Kidney tubule cell (primary cell): ENCODE measurements around the gene WDR76.
A peak's percentile ranks its signal among the peaks of the same experiment; 100 is the strongest.

Experiments
- DNase-seq: peaks from one replicate; pipeline ENCODE4 v3.0.0-alpha.2; 2018; ENCODE audit warnings: low spot score

The WDR76 gene

GRCh38 chr15:43878446-43878845 lies 51.6 kb downstream of the WDR76 start:
- DNase-seq, result no peak

- no peak for DNase-seq
These were observed 52.9 kb downstream of the WDR76 start for GRCh38 chr15:43879386-43880355.

GRCh38 chr15:43880406-43881194 lies 53.8 kb downstream of the WDR76 start:
- DNase-seq, result peak; percentile 12

- DNase-seq, result no peak
These were observed 54.4 kb downstream of the WDR76 start for GRCh38 chr15:43881245-43881644.

- no peak for DNase-seq
These were observed 55.1 kb downstream of the WDR76 start for GRCh38 chr15:43881944-43882343.

- no peak for DNase-seq
These were observed 56.8 kb downstream of the WDR76 start for GRCh38 chr15:43883571-43883970.

GRCh38 chr15:43886558-43886957 lies 59.8 kb downstream of the WDR76 start:
- DNase-seq, result no peak

- DNase-seq, result no peak
These were observed 61.1 kb downstream of the WDR76 start for GRCh38 chr15:43887901-43888300.

- no peak for DNase-seq
These were observed 62.2 kb downstream of the WDR76 start for GRCh38 chr15:43889042-43889441.

- no peak for DNase-seq
These were observed 67.2 kb downstream of the WDR76 start for GRCh38 chr15:43893956-43894355.

GRCh38 chr15:43895586-43895985 lies 68.8 kb downstream of the WDR76 start:
- no peak for DNase-seq

GRCh38 chr15:43896543-43896942 lies 69.7 kb downstream of the WDR76 start:
- DNase-seq, result no peak

- DNase-seq, result no peak
These were observed 72.1 kb downstream of the WDR76 start for GRCh38 chr15:43898891-43899290.

- no peak for DNase-seq
These were observed 73.1 kb downstream of the WDR76 start for GRCh38 chr15:43899928-43900327.

GRCh38 chr15:43900996-43901395 lies 74.2 kb downstream of the WDR76 start:
- no peak for DNase-seq

- no peak for DNase-seq
These were observed 74.7 kb downstream of the WDR76 start for GRCh38 chr15:43901495-43901894.

- DNase-seq, result peak; percentile 68
These were observed 77.1 kb downstream of the WDR76 start for GRCh38 chr15:43903864-43904290.

- no peak for DNase-seq
These were observed 79.0 kb downstream of the WDR76 start for GRCh38 chr15:43905755-43906154.

GRCh38 chr15:43908516-43909050 lies 81.8 kb downstream of the WDR76 start:
- DNase-seq, result no peak

GRCh38 chr15:43911235-43911781 lies 84.5 kb downstream of the WDR76 start:
- DNase-seq, result peak; percentile 94

- DNase-seq, result no peak
These were observed 85.4 kb downstream of the WDR76 start for GRCh38 chr15:43912208-43912607.

- peak; percentile 98 for DNase-seq
These were observed 86.4 kb downstream of the WDR76 start for GRCh38 chr15:43913026-43913780.
